OCI-LY7 (cell line): ENCODE data around the gene C1orf198. TPM values are rescaled to one million over a fixed set of nuclear protein-coding genes. Genes with fewer than 3 reads are reported as not detected.

ENCODE experiments used
- BruUV-seq: library from RNA; stranded (reverse); fragments of 400-500 nt; replicated peaks from 2 replicates; lab custom pipeline; 2021; lab: Mats Ljungman, UMichigan
- CTCF ChIA-PET: fragments of 300-600 bp; sonication (Branson Sonifier 250); formaldehyde crosslinking; loops from one replicate; lab custom pipeline; 2022; ENCODE audit warnings: antibody characterized with exemption; ENCODE audit not compliant: unreplicated experiment; lab: Charles Lee
- POLR2A ChIA-PET: fragments of 300-600 bp; sonication (Branson Sonifier 250); formaldehyde crosslinking; loops from one replicate; lab custom pipeline; 2022; ENCODE audit warnings: antibody characterized with exemption; lab: Charles Lee
- DNase-seq: peaks from one replicate; pipeline ENCODE4 v3.0.0-alpha.2; 2015; ENCODE audit warnings: low spot score
- H2AFZ ChIP-seq: fragments of 200-600 bp; sonication (generic), shearing (Covaris generic); 2 replicates; pipeline ENCODE4 v1.6.1; 2014; ENCODE audit warnings: mild to moderate bottlenecking, antibody characterized with exemption, low read length, moderate library complexity
- H3K27ac ChIP-seq: fragments of 200-600 bp; sonication (generic); 2 replicates; pipeline ENCODE4 v1.5.1; 2014; ENCODE audit warnings: mixed run types, low read depth, mild to moderate bottlenecking, moderate library complexity, low read length, inconsistent platforms; ENCODE audit not compliant: poor library complexity, severe bottlenecking
- H3K36me3 ChIP-seq: fragments of 200-600 bp; sonication (generic); 2 replicates; pipeline ENCODE4 v1.6.1; 2014; ENCODE audit warnings: mild to moderate bottlenecking, antibody characterized with exemption, low read length, moderate library complexity, mixed read lengths; ENCODE audit not compliant: insufficient read depth
- H3K4me1 ChIP-seq: fragments of 200-600 bp; sonication (generic); 2 replicates; pipeline ENCODE4 v1.5.1; 2014; ENCODE audit warnings: mild to moderate bottlenecking, low read length; ENCODE audit not compliant: insufficient read depth, poor library complexity, severe bottlenecking
- H3K4me2 ChIP-seq: fragments of 200-600 bp; sonication (generic); 2 replicates; pipeline ENCODE4 v1.6.1; 2014; ENCODE audit warnings: mild to moderate bottlenecking, low read length
- H3K4me3 ChIP-seq: fragments of 200-600 bp; sonication (generic); 2 replicates; pipeline ENCODE4 v1.5.1; 2014; ENCODE audit warnings: mild to moderate bottlenecking, low read depth, low read length; ENCODE audit not compliant: poor library complexity, severe bottlenecking
- H3K79me2 ChIP-seq: fragments of 200-600 bp; sonication (generic); 2 replicates; pipeline ENCODE4 v1.6.1; 2016; ENCODE audit warnings: low read depth, mild to moderate bottlenecking, low read length, moderate library complexity, mixed read lengths; ENCODE audit not compliant: insufficient read depth
- H3K9me2 ChIP-seq: fragments of 200-600 bp; sonication (generic); 2 replicates; pipeline ENCODE4 v1.6.1; 2016; ENCODE audit warnings: mild to moderate bottlenecking, low read length, mixed read lengths; ENCODE audit not compliant: insufficient read depth
- H3K9me3 ChIP-seq: fragments of 200-600 bp; sonication (generic); 2 replicates; pipeline ENCODE4 v1.6.1; 2014; ENCODE audit warnings: mild to moderate bottlenecking, mixed run types, low read length, mixed read lengths
- H4K20me1 ChIP-seq: fragments of 200-600 bp; sonication (generic); 2 replicates; pipeline ENCODE4 v1.6.1; 2014; ENCODE audit warnings: mild to moderate bottlenecking, antibody characterized with exemption, low read length, moderate library complexity, mixed read lengths; ENCODE audit not compliant: insufficient read depth
- EZH2phosphoT487 ChIP-seq: fragments of 200-600 bp; sonication (generic); IDR thresholded peaks from 2 replicates; pipeline ENCODE4 v1.6.1; 2018; ENCODE audit warnings: low read depth, borderline replicate concordance, mild to moderate bottlenecking, mixed run types, antibody characterized with exemption, low read length, moderate library complexity, mixed read lengths
- intact Hi-C: fragments of 100-400 bp; cut with micrococcal nuclease; formaldehyde crosslinking; loops from one replicate; pipeline ENCODE4 v1.10.0; 2022; ENCODE audit not compliant: unreplicated experiment
- total RNA-seq, 2 experiments: library from RNA; depleted of rRNA in 1 of 2; stranded (reverse); fragments of >200 nt in 1 of 2; shearing (Covaris generic) in 1 of 2; gene quantifications; 2 replicates each; pipeline ENCODE4 v1.2.3, GENCODE V29; 2014 to 2022
- TF ChIP-seq, protein P1 (sequence below): fragments of 200-600 bp; sonication (generic); conservative IDR thresholded peaks from 2 replicates; pipeline ENCODE4 v1.5.1; 2014; ENCODE audit warnings: mild to moderate bottlenecking, antibody characterized with exemption, low read length, moderate library complexity, mixed read lengths

Gene C1orf198
- total RNA-seq, 2 experiments from 2014 or later, result 5.7 to 6.5 TPM

DNA sequence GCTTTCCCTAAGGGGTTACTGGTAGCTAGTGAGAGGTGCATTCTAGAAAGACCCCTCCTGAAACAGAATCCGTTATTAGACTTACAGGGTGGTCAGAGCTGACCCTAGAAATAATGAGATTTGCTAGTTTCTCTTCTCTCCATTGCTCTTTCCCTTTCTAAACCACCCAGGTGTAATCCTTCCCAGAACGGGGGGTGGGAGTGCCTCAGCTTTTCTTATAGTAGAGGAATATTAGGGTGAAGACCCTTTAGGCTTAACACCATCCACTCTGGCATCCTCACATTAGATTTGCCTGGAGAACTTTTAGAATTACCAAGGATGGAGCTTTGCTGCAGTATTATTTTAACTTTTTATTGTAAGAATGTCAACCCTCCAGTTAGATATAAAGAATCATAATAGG is 71.7 kb downstream of the C1orf198 start:
- POLR2A ChIA-PET, result interaction anchor here (0.5 kb wide), 1 partner anchor 228 kb away, joined by 3 read pairs; no protein-coding TSS in a partner anchor
- TF ChIP-seq EZH2phosphoT487, result no peak
- TF ChIP-seq, protein P1, sequence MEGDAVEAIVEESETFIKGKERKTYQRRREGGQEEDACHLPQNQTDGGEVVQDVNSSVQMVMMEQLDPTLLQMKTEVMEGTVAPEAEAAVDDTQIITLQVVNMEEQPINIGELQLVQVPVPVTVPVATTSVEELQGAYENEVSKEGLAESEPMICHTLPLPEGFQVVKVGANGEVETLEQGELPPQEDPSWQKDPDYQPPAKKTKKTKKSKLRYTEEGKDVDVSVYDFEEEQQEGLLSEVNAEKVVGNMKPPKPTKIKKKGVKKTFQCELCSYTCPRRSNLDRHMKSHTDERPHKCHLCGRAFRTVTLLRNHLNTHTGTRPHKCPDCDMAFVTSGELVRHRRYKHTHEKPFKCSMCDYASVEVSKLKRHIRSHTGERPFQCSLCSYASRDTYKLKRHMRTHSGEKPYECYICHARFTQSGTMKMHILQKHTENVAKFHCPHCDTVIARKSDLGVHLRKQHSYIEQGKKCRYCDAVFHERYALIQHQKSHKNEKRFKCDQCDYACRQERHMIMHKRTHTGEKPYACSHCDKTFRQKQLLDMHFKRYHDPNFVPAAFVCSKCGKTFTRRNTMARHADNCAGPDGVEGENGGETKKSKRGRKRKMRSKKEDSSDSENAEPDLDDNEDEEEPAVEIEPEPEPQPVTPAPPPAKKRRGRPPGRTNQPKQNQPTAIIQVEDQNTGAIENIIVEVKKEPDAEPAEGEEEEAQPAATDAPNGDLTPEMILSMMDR, result no peak
- intact Hi-C loops, result no loop called here

DNA sequence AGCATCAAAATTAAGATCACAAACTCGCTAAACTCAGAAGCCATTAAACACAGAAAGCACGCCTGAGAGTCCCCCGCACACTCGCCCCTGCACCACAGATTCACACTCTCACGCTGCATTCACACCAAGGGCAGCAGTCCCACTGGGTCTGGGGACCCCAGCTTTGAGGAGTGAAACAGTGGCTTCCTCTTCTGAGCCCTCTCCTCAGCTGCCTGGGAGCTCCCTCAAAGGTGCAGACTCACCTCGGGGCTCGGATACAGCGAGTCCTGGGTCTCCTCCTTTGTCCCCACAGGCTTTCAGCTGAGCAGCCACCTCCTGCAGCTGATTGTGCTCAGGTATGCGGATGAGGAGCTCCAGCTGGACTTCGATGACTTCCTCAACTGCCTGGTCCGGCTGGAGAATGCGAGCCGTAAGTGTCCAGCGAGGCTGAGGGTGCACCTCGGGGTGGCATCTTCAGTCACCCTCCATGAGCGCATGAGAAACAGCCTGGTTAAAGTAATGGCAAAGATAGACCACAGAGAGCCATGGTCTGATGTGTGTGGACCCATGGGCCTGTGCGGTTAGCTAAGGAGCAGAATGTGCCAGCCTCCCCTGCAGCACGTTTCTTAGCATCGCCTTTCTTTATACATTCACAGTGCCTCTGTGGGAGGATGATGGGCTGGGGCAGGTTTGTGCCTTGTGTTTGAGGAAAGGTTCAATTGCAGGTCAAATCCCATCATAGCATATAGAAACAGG is 73.3 kb downstream of the C1orf198 start:
- H3K79me2 ChIP-seq, result no peaks in the 10 kb centered on the region
- H3K4me3 ChIP-seq, result no peak overlapping the region
- H3K4me1 ChIP-seq, result no peaks in the 10 kb centered on the region
- no TSS peak for BruUV-seq
- no peak overlapping the region for H2AFZ ChIP-seq
- no peak for TF ChIP-seq EZH2phosphoT487
- H3K36me3 ChIP-seq, result no peaks in the 10 kb centered on the region
- H3K9me3 ChIP-seq, result no peaks in the 10 kb centered on the region
- CTCF ChIA-PET, result no interaction called here
- H3K4me2 ChIP-seq, result no peak overlapping the region
- intact Hi-C loops, result no loop called here
- no peaks in the 10 kb centered on the region for H4K20me1 ChIP-seq
- H3K9me2 ChIP-seq, result no peaks in the 10 kb centered on the region
- H3K27ac ChIP-seq, result no peak overlapping the region
- DNase-seq, result no peak
- POLR2A ChIA-PET, result no interaction called here

More for the DNA sequence above, 71.7 kb downstream of the C1orf198 start:
- CTCF ChIA-PET, result no interaction called here
- Histone ChIP-seq H3K36me3 (no peaks in the 10 kb centered on the region), H4K20me1 (no peaks in the 10 kb centered on the region), H3K79me2 (no peaks in the 10 kb centered on the region), H3K9me3 (no peaks in the 10 kb centered on the region), H3K4me3 (no peak overlapping the region), H2AFZ (no peak overlapping the region), H3K4me2 (no peak overlapping the region), H3K4me1 (no peaks in the 10 kb centered on the region), H3K27ac (no peak overlapping the region), H3K9me2 (no peaks in the 10 kb centered on the region)
- BruUV-seq, result no TSS peak
- no peak for DNase-seq

DNA sequence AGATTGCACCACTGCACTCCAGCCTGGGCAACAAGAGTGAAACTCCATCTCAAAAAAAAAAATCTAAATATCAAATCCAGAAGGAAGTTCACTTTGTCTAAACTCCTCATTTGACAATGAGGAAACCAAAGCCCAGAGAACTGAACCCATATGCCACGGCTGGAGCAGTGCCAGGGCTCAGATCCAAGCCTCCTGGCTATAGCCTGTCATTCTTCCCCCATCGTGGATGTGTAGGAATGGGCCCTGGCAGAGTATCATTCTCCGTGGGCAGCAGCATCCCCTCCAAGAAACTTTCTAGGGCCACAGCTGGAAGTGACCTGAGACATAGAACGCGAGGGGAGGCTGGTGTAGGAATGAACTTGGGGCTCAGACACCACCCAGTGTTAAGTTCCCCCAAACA is 73.9 kb downstream of the C1orf198 start:
- BruUV-seq, result no TSS peak
- intact Hi-C loops, result no loop called here
- H4K20me1 ChIP-seq, result no peaks in the 10 kb centered on the region
- no peaks in the 10 kb centered on the region for H3K4me1 ChIP-seq
- H3K79me2 ChIP-seq, result no peaks in the 10 kb centered on the region
- H2AFZ ChIP-seq, result no peak overlapping the region
- no peaks in the 10 kb centered on the region for H3K36me3 ChIP-seq
- no peak overlapping the region for H3K4me3 ChIP-seq
- no peak overlapping the region for H3K27ac ChIP-seq
- H3K9me2 ChIP-seq, result no peaks in the 10 kb centered on the region
- ChIA-PET CTCF (no interaction called here), POLR2A (no interaction called here)
- DNase-seq, result no peak
- no peak overlapping the region for H3K4me2 ChIP-seq
- no peaks in the 10 kb centered on the region for H3K9me3 ChIP-seq
- TF ChIP-seq EZH2phosphoT487, result no peak
- TF ChIP-seq, protein P1, result no peak
